PC-3 (cell line): Measurements from ENCODE around the gene KDM3A.

Experiments
- EZH2 ChIP-seq: fragments of 300-600 bp; sonication (generic); IDR thresholded peaks from one replicate; pipeline ENCODE4 v1.6.1; 2017; ENCODE audit warnings: antibody characterized with exemption, mild to moderate bottlenecking, low read length; ENCODE audit not compliant: unreplicated experiment
- TF ChIP-seq, protein P1 (sequence below): fragments of 300-600 bp; sonication (generic); conservative IDR thresholded peaks from 2 replicates; pipeline ENCODE4 v1.5.1; 2017; ENCODE audit warnings: antibody characterized with exemption, low read depth, mild to moderate bottlenecking, low read length

DNA sequence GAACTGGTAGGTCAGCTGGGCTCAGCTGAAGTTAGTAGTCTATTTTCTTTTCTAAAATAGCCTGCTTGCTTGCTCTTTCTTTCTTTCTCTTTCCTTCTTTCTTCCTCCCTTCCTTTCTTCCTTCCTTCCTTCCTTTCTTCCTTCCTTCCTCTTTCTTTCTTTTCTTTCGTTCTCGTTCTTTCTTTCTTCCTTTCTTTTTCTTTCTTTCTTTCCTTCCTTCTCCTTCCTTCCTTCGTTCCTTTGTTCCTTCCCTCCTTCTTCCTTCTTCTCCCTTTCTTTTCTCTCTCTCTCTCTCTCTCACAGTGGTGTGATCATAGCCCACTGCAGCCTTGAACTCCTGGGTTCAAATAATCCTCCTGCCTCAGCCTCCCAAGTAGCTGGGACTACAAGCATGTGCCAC, 29.2 kb upstream of the KDM3A start:
- TF ChIP-seq, protein P1, sequence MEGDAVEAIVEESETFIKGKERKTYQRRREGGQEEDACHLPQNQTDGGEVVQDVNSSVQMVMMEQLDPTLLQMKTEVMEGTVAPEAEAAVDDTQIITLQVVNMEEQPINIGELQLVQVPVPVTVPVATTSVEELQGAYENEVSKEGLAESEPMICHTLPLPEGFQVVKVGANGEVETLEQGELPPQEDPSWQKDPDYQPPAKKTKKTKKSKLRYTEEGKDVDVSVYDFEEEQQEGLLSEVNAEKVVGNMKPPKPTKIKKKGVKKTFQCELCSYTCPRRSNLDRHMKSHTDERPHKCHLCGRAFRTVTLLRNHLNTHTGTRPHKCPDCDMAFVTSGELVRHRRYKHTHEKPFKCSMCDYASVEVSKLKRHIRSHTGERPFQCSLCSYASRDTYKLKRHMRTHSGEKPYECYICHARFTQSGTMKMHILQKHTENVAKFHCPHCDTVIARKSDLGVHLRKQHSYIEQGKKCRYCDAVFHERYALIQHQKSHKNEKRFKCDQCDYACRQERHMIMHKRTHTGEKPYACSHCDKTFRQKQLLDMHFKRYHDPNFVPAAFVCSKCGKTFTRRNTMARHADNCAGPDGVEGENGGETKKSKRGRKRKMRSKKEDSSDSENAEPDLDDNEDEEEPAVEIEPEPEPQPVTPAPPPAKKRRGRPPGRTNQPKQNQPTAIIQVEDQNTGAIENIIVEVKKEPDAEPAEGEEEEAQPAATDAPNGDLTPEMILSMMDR = no peak
- TF ChIP-seq EZH2 = no peak
